ENCODE measurements around the gene WASF1.

DNA sequence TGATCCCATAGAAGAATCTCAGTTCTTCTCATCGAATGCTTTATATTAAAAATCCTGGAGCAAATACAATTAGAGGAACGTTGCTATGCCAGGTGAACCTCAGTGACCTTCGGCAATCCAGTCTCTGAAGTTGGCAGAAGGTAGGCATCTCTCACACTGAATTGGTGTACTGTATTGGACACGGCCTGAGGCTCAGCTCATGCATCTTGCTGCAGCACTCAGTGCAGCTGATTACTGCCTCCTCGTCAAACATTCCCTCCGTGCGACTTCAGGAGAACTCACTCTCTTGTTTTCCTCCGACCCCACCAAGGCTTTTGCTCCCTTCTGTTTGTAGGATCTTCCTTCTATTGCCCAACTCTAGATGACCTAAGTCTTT, 110.9 kb downstream of the WASF1 start:
- TF ChIP-seq POLR2A (IDR thresholded peaks at IDR 0.05) = no peak
- TF ChIP-seq CTCF (IDR thresholded peaks at IDR 0.05) = no peak
